Activated CD8-positive, alpha-beta memory T cell treated with anti-CD3 and anti-CD28 coated beads for 4 hours (primary cell): ENCODE data around the gene MED28.

ENCODE experiments used
- DNase-seq, 2 donors: peaks; one replicate each; pipeline ENCODE4 v3.0.0-alpha.2; 2020; ENCODE audit warnings: low read depth in 2 of 2

MED28 gene

DNA sequence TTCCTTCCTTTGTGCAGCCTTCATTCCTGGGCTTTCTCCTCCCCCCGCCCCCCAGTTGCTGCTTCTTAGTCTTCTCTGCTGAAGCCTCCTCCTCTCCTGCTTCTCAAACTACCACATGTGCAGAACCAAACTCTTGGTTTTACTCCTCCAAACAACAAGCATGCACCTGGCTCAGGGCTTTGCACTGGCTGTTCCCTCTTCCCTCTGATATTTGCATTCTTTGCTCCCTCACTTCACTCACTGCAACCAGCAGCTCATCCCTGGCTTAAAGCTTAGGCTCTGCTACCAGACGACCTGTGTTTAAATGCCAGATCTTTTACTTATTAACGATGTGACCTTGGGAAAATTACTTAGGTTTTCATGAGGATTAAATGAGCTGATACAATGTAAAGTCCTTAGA, 51.4 kb downstream of the MED28 start:
- no peak for DNase-seq

DNA sequence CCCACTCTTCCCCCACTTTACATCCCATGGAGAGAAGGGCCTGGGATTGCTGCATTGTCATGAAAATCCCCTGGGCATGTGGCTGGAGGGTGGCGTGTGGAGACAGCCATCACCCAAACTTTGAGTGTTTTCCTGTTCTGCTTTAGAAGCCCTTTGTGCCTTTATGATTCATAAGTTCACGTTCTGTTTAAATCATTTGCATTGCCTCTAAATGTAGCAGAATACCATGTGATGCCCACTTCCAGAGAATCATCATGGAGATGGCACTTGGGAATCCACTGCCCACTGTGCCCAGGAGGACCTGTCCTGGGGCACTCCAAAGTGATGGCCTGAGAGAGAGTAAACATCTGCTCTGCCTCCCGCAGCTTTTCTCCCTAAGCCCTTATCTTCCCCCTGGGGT, 52.8 kb downstream of the MED28 start:
- no peak for DNase-seq

DNA sequence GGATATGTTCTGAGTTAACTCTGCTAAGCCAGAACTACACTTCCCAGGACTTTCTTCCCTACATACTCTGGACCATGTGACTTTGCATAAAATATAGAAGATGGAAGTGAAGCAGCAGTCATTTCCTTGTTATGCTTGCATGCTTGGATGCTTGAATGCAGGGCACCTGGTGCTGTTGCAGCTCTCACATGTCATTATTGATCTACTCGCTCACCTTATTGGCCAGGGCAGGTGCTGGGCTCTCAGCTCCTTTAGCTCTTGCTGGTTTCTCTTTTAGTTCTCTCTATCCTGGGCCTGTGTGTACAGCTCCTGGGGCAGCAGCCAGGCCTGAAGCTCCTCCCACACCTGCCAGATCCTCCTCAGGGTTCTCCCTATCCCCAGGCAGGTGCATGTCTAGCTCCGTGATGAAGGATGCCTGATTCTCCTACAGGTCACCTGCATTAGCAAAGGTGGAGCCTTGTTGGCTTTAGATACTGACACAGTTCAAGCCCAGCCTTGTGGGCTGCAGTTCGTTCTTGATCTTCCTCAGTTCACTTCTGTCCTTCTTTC, 53.3 kb downstream of the MED28 start:
- no peak for DNase-seq

DNA sequence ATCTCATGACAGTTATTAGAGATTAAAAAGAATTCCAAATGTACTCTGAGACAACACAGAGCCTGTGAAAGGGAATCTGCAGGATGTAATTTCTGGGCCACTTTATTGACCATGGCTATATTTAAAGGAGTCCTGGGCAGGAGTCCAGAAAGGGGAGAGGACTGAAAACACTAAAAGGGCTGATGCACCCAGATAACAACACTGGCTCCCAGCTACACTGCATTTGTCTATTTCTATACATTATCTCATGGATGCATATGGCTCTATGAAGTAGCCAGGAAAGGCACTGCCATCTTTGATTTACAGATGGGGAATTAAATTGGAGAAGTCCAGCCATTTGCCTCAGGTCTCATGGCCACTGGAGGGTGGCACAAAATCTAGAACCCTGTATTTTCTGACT, 56.0 kb downstream of the MED28 start:
- no peak for DNase-seq

DNA sequence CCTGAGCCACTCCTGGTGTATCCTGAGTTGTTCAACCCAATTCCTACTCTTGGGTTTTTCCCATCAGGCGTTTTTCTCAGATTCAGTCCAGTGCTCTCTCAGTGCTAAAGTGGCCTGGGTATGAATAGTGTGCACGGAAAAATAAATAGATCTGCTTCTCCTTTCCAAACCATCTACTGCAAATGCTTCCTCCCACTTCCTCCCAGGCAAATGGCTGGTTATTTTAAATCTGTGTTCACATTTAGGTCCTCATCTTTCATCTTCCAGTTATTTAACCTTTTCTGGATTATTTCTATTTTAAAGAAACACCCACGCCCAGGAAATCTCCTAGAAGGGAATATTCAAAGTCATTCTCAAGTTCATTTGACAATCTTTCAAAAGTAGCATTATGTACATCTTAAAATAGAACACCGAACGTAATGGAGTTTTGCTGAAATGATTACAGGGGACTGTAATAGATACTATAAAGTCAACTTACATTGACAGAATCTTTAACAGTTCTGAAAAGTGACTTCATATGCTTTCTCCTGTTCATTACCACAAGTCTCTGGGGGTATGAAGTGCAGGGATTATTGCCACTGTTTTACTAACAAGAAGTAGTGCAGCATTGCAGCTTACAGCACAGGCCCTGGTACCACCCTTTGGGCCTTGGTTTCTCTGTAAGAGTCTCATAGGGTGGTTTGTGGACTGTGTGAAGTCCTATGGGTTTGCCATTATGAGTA, 66.3 kb downstream of the MED28 start:
- DNase-seq: no peak

DNA sequence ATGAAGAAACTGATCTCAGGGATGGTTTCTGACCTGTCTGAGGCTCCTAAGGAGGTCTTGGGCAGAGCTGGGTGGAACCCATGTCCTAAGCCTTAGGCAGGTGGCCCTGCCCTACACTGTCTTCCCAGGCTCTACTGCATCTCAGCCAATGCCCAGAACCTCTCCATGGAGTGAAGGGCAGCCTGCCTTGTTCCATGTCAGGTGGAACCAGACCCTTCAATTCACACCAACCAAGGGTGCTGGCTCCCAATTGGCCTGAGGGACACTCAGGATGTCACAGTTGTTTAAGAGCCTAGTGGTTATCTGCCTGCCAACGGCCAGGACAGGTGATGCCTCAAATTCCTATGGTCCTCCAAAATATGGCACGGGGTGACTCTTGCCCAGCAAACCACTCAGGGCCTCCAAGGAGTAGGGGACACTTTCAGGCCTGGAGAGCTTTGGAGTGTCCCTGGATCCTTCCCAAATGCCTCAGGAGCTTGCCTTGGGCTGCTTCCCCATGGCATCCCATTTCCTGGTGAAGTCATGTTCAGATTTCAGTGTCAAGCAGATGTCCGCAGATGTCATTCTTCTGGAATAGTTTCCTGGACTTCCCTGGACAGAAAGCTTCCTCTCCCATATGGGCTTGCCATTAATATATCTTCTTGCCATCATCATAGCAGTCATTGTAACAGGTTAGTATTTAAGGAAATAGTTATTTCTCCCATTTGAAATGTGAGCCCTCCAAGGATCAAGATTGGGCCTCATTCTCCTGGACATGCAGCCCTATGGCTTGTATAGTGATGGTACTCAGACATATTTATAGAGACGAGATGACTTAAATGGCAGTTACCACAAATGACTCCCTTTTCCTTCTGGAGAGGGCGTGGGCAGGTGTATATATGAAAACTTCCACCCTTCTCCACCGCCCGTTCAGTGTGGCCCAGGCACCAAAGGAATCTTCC, 67.1 kb downstream of the MED28 start:
- DNase-seq: no peak

DNA sequence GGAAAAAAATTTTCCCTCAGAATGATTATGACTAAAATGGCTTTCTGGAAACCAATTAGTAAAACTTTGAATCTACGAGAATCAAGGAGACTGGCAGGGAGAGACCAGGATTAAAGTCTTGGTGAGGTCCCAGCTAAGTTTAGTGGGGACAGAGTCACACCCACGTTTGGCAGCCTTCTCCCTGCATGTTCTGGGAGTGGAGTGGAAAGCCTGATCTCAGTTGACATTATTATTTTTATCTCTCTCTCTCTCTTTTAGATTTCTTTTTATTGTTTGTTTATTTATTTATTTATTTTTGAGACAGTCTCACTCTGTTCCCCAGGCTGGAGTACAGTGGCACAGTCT, 67.8 kb downstream of the MED28 start:
- no peak for DNase-seq
